NCI-H187 (cell line): ENCODE measurements around the gene SETD1B.
A peak's percentile ranks its signal among the peaks of the same experiment; 100 is the strongest.

Experiments
- DNase-seq, 2 experiments: peaks; one replicate each; lab custom pipeline; 2025; lab: John Stamatoyannopoulos, UW

The SETD1B gene

GRCh38 chr12:121807642-121808347 lies 4.0 kb downstream of the SETD1B start:
- no peak for DNase-seq

GRCh38 chr12:121808623-121809022 lies 4.8 kb downstream of the SETD1B start:
- no peak for DNase-seq

- no peak for DNase-seq
These were observed 5.9 kb downstream of the SETD1B start for GRCh38 chr12:121809712-121810116.

GRCh38 chr12:121810234-121810817 lies 6.5 kb downstream of the SETD1B start:
- DNase-seq = no peak

- DNase-seq = no peak
These were observed 7.1 kb downstream of the SETD1B start for GRCh38 chr12:121810833-121811433.

GRCh38 chr12:121811434-121812319 lies 7.9 kb downstream of the SETD1B start:
- peak; percentile 24 to 46 for DNase-seq

GRCh38 chr12:121812320-121812871 lies 8.6 kb downstream of the SETD1B start:
- peak in 1 of 2 experiments; percentile 8 for DNase-seq

- no peak for DNase-seq
These were observed 9.4 kb downstream of the SETD1B start for GRCh38 chr12:121812921-121813896.

- no peak for DNase-seq
These were observed 10.1 kb downstream of the SETD1B start for GRCh38 chr12:121813951-121814350.

GRCh38 chr12:121814429-121815119 lies 10.8 kb downstream of the SETD1B start:
- DNase-seq = no peak

- no peak for DNase-seq
These were observed 11.5 kb downstream of the SETD1B start for GRCh38 chr12:121815263-121815662.

- DNase-seq = no peak
These were observed 13.3 kb downstream of the SETD1B start for GRCh38 chr12:121816925-121817647.

GRCh38 chr12:121817648-121818043 lies 13.8 kb downstream of the SETD1B start:
- no peak for DNase-seq

GRCh38 chr12:121819212-121819949 lies 15.6 kb downstream of the SETD1B start:
- no peak for DNase-seq

GRCh38 chr12:121820056-121820455 lies 16.2 kb downstream of the SETD1B start:
- DNase-seq = no peak

- DNase-seq = no peak
These were observed 18.7 kb downstream of the SETD1B start for GRCh38 chr12:121822393-121823100.

GRCh38 chr12:121823101-121823726 lies 19.4 kb downstream of the SETD1B start:
- no peak for DNase-seq

- no peak for DNase-seq
These were observed 19.9 kb downstream of the SETD1B start for GRCh38 chr12:121823727-121824115.
